ENCODE measurements around the gene CHST9.

Gene CHST9

GRCh38 chr18:26922313-26922712, 262.8 kb downstream of the CHST9 start:
- FAIRE-seq = no peak

DNA sequence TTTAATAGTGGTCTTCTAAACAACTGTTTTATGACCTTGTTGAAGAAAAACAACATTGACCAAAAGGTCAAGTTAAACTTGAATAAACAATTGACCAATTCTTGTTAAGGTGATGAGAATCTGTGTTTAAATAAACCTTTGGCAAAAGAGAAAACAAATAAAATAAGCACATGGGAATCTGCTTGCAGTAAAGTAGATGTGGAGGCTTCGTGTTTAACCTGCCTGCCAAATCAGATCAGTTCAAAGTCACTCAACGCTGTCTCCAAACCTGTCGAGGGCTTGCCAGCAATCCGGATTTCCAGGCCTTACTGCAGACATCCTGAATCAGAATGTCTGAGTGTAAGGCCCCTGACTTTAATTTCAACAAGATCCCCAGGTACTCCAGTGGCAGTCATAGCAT, 264.5 kb downstream of the CHST9 start:
- no peak for FAIRE-seq

DNA sequence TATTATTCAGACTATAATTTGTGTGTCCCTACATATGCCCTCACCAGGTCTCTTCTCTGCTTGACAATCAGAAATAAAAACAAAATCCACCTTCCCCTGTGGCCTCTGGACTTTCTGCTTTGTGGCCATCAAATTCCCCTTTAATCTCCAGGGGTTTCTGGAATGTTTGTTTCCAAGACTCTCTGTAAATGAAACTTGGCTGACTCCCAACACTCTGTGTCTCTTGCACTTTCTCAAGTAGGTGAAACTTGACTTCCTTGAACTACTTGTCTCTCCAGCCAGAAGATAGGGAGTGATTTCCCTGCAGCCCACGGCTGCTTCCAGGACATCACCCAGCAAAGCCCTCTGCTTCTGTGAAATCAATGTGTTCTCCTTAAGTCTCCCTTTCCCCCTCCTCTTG, 265.5 kb downstream of the CHST9 start:
- no peak for FAIRE-seq

DNA sequence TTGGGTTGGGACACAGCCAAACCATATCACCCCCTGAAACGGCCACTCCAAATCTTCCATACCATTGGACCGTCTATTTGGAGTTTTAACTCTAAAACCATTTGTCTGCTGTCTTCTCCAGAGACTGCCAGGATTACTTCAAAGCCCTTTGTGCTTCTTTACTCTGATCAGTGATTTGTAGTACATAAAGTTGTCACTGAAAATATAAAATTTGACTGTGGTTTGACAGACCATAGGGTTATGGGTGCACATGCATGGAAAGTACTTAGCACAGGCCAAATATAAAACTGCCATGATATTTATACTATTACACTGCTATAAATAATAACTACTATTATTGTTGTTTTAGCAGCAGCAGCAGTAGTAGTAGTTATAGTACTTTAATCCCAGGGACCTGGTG, 265.9 kb downstream of the CHST9 start:
- FAIRE-seq = no peak

- no peak for FAIRE-seq
Measured at GRCh38 chr18:26911840-26912239, 273.3 kb downstream of the CHST9 start.

DNA sequence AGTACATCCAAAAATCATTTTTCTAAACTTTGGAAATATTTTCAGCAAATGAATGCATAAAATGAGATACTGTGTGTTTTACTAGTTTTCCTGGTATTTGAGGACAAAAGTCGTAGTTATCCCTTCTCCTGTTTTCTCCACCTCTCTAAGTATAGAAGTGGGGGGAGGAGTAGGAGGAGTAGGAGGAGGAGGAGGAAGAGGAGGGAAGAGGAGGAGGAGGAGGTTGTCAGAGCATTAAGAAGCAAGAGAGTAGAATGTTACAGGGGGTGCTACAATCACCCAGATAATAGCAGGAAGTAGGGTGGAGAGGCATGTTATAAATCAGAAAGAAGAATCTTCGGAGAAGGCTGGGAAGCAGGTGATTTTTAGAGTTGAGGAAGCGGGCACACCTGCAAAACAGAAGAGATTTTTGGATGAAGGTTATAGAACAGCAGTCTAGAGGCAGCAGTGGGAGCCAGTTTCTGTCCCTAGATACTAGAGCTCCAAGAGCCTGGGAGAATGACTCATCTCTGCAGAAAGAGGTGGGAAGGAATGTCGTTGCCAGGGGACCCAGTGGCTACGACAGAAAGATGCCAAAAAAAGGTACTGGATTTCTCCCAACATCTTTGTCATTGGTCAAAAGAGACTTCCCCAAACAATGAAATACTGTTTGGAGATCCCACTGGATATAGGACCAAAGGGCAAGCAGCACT, 275.4 kb downstream of the CHST9 start:
- no peak for FAIRE-seq

DNA sequence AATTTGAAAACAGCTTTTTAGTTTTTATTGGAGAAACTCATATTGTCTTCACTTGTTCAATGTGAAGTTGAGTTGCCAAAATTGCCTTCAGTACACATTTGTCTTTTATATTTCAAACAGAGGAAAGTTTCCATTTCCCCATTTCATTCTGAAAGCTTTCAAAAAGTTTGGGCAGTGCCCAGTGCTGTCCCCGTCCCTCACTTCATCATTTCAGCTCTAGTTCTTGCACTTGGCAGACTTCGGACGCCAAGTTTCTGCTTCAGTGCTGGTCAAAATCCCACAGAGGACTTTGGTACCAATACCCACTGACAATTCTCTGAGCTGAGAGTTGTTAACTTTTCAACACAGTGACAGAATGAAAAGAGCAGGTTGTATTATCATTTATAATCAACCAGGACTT, 276.2 kb downstream of the CHST9 start:
- no peak for FAIRE-seq

GRCh38 chr18:26902291-26902690, 282.8 kb downstream of the CHST9 start:
- FAIRE-seq = no peak

DNA sequence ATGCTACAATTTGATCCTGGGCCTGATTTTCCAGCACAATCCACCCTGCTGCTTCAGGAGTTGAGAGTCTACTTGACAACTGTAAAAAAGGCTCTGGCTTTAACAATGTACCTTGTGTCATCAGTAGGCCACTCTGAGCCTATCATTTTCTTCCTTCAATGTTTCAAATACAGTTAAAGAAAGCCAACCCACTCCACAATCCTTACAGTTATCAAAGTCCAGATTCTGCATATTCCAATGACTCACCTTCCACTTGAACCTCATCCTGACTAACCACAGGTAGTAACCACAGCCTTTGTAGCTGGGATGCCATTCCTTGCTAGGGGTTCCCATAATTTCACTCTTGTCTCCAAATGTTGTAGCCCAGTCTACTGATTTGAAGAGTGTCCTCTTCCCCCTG, 284.1 kb downstream of the CHST9 start:
- no peak for FAIRE-seq

DNA sequence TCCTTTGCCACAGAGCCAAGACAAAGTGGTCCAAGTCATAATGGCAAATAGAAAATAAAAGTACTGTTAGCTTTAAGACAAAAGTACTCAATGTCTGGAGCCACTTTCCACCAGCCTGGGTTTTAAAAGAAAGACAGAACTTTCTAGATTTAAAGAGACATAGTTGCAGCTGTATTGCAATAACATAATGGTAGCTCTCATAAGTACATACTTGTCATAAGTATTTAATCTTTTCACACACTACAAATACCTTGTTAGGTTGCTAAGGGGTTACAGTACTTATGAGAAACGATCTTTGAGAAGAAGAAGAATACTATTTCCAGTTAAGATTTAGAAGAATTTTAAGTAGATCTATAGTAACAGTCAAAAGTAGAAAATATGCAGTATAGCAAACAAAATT, 290.7 kb downstream of the CHST9 start:
- FAIRE-seq = no peak

GRCh38 chr18:26893996-26894395, 291.1 kb downstream of the CHST9 start:
- no peak for FAIRE-seq

DNA sequence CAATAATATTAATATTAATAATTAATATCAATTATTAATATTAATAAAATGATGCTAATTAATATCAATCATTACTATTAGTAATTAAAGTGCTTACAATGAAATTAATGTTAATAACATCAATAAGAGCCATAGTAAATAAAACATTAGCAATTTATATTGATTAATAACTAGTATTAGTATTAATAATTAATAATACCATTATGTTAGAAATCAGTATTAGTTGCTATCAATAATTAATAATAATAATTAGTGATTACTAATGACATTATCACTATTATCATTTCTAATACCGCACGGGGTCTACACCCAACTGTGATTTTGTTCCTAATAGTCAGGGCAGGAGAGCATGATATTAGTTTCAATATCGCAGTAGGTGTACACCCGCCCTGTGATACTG, 296.8 kb downstream of the CHST9 start:
- no peak for FAIRE-seq

GRCh38 chr18:26875040-26875654, 310.0 kb downstream of the CHST9 start:
- no peak for FAIRE-seq

DNA sequence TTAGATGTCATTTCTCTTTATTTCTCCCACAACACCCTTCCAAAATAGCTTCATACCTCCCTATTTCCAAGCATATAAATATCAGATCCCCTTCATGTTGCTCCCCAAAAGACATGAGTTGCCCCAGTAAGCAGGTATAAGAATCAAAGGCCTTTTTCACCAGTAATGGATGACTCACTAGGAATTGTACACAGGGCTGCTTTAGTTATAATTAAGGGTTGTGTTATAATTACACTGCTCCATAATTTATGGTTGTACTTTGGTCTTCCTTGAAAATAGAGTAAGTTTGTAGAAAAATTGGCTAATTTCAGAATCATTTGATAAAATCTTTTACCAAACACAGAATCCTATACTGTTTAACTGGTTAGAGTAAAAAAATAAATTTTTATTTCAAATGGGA, 310.8 kb downstream of the CHST9 start:
- no peak for FAIRE-seq

- no peak for FAIRE-seq
Measured at GRCh38 chr18:26869640-26870039, 315.5 kb downstream of the CHST9 start.

DNA sequence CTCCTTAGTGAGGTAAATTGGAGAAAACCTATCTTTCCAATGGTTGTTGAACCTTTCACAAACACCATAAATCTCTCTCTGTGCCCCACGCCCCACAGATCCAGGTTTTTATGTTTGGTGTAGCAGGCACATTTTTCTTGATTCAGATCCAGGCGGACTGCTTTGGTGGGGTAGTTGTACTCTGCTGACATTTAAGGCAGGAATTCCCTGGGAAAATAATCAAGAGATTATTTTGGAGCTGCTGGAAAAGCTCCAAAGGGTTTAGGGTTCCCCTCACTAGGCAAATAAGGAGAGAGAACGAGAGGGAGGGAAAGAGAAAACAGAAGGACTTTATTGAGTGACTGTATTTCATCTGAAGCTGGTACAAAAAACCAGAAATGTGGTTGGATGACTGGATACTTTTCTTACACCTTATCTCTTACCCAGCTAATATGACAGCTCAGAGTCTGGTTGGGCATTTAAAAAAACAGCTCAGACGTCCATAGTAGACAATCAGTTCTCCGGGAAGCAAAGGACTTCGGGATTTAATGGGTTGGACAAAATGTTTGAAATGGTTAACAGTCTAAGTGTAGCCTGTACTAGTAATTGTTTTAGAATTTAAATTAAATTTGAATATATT, 316.0 kb downstream of the CHST9 start:
- no peak for FAIRE-seq

DNA sequence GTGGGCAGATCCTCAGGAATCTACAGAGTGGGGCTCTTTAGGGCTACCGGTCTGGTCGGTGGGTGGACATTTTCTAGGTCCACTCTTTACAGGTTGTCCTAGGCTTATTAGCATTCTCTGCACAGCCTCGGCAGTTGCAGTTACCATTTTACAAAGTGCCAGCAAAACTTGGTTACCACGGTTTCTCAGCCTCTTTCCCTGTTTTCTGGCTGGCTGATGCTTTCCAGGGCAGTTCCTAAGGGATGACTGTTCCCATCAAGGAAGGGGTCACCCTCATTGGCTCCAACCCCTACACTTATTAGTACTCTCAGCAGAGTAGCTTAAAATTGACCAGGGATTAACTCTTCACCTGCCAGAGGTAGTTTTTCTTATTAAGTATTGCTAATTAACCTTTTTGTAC, 317.6 kb downstream of the CHST9 start:
- no peak for FAIRE-seq

GRCh38 chr18:26865557-26865956, 319.6 kb downstream of the CHST9 start, which contains the start of gene AQP4:
Gene AQP4, minus strand, starts transcription at chr18:26865707. Its CDS starts 18 bp downstream, at chr18:26865689.
- no peak for FAIRE-seq

DNA sequence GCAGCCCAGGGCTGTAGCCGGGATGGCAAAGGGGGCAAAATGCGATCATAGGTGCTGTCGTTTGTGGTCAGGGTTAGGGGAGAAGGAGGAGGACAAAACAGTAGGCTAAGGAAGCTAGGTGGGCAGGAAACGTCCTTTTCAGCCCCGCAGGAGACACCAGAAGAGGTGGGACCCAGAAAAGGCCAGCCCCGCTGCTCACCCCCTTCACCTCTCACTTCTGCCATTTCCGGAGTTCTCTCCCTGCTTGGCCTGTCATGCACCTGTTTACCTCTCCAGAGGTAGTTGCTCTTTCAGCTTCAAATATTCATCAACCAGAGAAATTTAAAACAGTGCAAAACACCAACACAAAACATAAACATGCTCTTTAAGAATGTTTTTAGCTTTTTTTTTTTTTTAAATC, 320.4 kb downstream of the CHST9 start:
- FAIRE-seq = no peak

DNA sequence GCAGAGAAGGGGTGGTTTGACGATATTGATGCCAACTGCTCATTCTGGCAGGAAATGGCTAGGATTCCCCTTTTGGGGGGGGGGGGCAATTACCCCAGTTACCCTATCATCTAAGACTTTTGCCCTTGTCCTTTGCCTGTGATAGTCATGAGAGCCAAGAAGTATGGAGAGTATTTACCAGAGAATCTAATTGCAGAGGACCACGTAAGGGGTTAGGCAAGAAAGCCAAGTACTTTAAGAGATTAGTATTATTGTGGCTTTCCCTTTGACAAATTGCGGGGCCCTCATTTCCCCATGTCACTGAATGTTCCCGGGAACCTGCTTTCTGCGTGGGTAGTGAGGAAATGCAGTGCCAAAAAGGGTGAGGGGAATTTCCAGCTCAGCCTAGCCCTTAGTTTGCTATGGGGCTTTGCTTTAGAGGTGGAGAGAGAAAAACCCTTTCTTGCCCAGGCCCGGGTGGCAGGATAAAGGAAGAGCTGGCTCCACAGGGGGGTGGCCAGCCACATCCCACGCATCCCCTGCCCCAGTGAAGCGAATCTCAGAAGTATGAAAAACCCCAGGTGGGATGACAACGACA, 321.1 kb downstream of the CHST9 start:
- FAIRE-seq = no peak

DNA sequence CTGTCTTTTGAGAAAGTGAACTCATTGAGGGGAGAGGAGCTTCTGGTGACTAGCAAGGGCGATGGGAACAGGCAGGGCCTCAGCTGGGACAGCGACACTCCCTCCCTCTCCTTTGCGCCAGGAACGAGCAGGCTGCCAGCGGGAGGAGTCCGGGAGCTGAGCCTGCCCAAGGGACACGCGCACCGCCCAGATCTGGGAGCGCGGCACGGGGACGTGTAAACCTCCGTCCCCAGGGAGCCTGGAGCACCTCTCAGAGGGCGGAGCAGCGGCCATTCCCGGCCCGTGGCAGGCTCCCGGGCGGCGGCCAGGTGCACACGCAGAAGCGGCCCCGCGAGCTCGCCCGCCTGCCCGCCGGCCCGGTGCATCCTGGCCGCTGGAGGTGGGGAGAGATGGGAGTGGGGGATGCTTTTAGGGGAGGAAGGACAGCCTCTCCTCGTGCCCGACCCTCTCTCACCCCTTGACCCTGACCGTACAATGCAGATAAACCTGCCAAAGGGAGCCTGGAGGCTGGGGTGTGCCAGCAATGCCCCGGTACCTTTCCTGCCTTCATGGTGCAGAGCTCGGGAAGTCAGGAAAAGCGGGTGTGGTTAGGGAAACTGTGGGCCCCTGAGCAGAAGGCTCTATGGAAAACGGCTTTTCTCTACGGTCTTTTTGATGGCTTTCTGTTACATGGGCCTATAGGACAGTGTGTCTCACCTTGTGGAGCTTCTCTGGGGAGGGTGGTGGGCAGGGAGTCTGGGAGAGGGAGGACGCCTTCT, 321.8 kb downstream of the CHST9 start:
- no peak for FAIRE-seq

DNA sequence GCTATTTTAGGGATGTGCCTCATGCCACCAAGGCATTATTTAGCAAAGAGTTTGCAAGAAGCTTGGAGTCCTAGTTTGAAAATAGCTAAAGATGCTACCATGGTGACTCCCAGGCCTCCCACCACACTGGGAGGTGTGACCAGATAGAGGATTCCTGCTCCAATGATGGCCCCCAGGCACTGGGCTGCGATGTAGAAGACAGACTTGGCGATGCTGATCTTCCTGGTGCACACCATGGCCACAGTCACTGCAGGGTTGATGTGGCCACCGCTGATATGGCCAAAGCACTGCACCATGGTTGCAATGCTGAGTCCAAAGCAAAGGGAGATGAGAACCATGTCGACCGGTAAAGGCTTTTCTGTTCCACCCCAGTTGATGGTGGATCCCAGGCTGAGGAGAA, 323.0 kb downstream of the CHST9 start:
- FAIRE-seq = no peak

Measured in G401.6 (cell line).